ENCODE measurements around the gene LINS1.

The LINS1 gene

DNA sequence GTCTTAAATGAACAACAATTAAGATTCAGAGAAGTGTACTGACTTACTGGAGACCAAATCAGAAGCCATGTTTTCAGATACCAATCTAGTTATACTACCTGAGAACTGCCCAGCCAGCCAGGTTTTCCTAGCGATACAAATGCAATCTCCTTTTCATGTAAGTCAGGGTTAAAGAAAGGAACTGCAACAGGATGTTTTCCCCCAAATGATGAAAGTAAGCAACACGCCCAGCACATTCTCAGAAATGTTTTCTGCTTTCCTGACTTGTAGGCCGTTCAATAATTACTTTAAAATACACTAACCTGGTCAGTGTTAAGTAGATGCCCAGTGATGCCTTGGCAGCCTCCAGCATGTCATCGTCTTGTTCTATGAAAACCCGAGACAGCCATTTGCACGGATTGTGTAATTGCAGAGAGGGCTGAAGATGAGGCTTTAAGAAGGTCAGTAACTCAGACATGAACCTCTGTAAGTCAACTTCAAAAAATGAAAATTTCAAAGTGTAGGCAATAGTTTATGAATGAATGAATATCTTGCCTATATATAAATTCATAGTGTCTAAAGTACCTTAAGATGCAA lies 30.3 kb downstream of the LINS1 start:
- Histone ChIP-seq H3K4me3 (ENCODE audit: low read length) (no peak overlapping the region), H3K9ac (ENCODE audit: low read depth, low read length) (no peak overlapping the region), H3K9me3 (replicated peaks; ENCODE audit: low read length) (no peaks in the 10 kb centered on the region), H3K4me1 (ENCODE audit: control insufficient read depth, insufficient read depth, low read length) (no peaks in the 10 kb centered on the region), H3K4me2 (ENCODE audit: low read length) (no peak overlapping the region), H3K27me3 (ENCODE audit: control insufficient read depth, insufficient read depth, low read length) (no peaks in the 10 kb centered on the region), H3K36me3 (ENCODE audit: insufficient read depth, low read length) (peaks cover 10% of the 10 kb centered on the region)

DNA sequence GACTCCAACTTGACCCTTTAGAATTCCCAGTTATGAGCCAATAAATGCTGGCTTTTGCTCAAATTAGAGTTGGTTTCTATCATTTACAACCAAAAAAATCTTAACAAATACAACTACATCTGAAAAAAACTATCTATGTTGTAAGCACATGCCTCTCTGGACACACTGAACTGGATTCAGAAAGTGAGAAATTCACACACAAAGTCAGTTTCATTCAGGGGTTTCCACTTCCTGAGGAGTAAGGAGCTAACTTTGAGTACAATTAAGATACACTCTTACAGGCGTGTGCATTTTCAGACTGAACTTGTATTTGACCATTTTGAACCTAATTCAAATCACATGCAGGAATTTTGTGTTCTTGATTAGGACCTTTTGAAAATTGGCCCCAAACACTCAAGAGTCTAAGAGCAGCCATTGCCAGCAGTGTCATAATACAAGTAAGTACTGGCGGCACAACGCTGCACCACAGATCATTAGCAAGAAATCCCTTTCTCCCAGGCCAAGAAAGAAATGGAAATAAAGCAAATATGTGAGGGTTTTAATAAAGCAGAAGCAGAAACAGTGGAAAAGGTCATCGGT lies 31.2 kb downstream of the LINS1 start:
- Histone ChIP-seq H3K27me3 (ENCODE audit: control insufficient read depth, insufficient read depth, low read length) (no peaks in the 10 kb centered on the region), H3K4me2 (ENCODE audit: low read length) (no peak overlapping the region), H3K4me1 (ENCODE audit: control insufficient read depth, insufficient read depth, low read length) (no peaks in the 10 kb centered on the region), H3K9me3 (replicated peaks; ENCODE audit: low read length) (no peaks in the 10 kb centered on the region), H3K36me3 (ENCODE audit: insufficient read depth, low read length) (peaks cover 10% of the 10 kb centered on the region), H3K4me3 (ENCODE audit: low read length) (no peak overlapping the region), H3K9ac (ENCODE audit: low read depth, low read length) (no peak overlapping the region)

DNA sequence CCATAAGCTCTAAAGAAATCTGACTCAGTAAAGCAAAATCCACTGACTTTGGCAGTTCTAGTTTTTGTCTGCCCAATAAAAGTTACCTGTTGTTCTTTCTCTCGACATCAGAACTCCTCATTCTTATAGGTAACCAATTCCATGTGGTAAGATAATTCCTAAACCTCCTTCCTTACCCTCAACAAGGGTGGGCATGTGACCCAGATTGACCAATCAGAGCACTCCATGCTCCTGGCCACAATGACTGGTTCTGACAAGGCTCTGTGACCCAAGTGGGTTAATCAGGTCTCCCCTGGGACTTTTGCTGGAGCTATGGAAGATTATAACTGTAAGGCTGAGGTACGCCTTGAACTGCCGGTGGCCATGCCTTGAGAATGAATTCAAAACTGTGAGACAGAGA lies 31.7 kb downstream of the LINS1 start:
- Histone ChIP-seq H3K27me3 (ENCODE audit: control insufficient read depth, insufficient read depth, low read length) (no peaks in the 10 kb centered on the region), H3K36me3 (ENCODE audit: insufficient read depth, low read length) (peaks cover 10% of the 10 kb centered on the region), H3K4me3 (ENCODE audit: low read length) (no peak overlapping the region), H3K9ac (ENCODE audit: low read depth, low read length) (no peak overlapping the region), H3K9me3 (replicated peaks; ENCODE audit: low read length) (no peaks in the 10 kb centered on the region), H3K4me2 (ENCODE audit: low read length) (no peak overlapping the region), H3K4me1 (ENCODE audit: control insufficient read depth, insufficient read depth, low read length) (no peaks in the 10 kb centered on the region)

DNA sequence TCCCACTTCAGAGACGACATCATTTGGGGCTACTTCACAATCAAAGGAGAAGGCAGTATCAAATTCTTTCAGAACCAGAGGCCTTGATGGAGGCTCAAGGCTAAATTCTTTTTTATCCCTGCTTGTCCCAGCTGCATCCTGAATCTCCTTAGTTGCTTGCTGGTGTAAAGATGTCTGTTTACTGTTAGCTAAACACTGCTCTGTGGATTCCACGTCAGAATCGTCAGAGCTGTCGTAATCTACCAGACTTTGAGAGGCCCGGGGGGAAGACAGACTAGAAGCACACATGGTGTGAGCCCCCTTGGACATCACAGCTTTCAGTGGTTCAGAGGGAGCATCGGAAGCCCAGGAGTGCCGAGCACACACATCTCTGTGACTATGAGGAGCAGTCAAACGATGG lies 32.6 kb downstream of the LINS1 start:
- Histone ChIP-seq H3K9ac (ENCODE audit: low read depth, low read length) (no peak overlapping the region), H3K9me3 (replicated peaks; ENCODE audit: low read length) (no peaks in the 10 kb centered on the region), H3K4me3 (ENCODE audit: low read length) (no peak overlapping the region), H3K27me3 (ENCODE audit: control insufficient read depth, insufficient read depth, low read length) (no peaks in the 10 kb centered on the region), H3K4me1 (ENCODE audit: control insufficient read depth, insufficient read depth, low read length) (no peaks in the 10 kb centered on the region), H3K4me2 (ENCODE audit: low read length) (no peak overlapping the region), H3K36me3 (ENCODE audit: insufficient read depth, low read length) (peaks cover 7% of the 10 kb centered on the region)

DNA sequence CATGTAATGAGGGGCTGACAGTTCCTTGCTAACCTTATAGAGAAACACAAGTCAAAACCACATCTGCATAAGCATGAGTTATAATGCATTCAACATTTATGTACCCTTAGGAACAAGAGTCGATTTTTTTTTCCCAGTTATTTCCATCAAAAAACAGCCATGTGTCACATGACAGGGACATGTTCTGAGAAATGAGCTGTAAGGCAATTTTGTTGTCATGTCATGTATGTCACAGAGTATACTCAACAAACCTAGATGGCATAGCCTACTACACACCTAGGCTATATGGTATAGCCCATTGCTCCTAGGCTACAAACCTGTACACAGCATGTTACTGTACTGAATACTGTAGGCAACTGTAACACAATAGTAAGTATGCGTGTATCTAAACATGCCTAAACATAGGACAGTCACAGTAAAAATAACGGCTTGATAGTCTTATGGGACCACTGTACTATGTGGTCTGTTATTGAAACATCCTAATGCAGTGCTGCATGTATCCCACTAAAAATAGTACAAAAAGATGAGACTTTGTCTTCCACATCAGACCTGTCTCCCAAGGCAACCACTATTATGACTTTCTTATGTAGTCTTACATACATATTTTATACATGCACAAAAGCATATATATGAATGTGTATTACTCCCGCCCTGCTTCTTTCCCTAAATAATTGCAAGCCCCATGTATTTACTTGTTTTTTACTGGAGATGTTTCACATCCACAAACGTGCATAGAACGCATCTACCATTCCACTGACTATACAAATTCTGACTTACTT lies 34.9 kb downstream of the LINS1 start:
- H3K9ac ChIP-seq (ENCODE audit: low read depth, low read length) = no peak overlapping the region
- no peaks in the 10 kb centered on the region for H3K4me1 ChIP-seq (ENCODE audit: control insufficient read depth, insufficient read depth, low read length)
- no peaks in the 10 kb centered on the region for H3K36me3 ChIP-seq (ENCODE audit: insufficient read depth, low read length)
- no peak overlapping the region for H3K4me3 ChIP-seq (ENCODE audit: low read length)
- H3K9me3 ChIP-seq (replicated peaks; ENCODE audit: low read length) = no peaks in the 10 kb centered on the region
- no peaks in the 10 kb centered on the region for H3K27me3 ChIP-seq (ENCODE audit: control insufficient read depth, insufficient read depth, low read length)
- H3K4me2 ChIP-seq (ENCODE audit: low read length) = no peak overlapping the region

DNA sequence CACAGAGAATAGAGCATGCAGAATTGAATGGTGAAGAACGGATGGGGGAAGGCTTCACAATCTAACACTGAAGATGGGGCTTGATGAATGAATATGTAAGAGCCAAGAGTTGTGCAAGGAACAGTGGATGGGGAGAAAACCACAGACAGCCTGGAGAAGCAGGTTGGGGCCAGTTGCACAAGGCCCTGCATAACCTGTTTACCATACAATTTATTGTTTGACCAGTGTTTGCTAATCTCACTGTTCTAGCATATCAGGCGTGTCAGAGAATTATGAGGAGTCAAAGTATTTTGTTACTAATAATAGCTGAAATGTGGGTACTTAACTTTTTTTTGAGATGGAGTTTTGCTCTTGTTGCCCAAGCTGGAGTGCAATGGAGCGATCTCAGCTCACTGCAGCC lies 36.4 kb downstream of the LINS1 start:
- no peak overlapping the region for H3K4me3 ChIP-seq (ENCODE audit: low read length)
- H3K27me3 ChIP-seq (ENCODE audit: control insufficient read depth, insufficient read depth, low read length) = no peaks in the 10 kb centered on the region
- no peak overlapping the region for H3K4me2 ChIP-seq (ENCODE audit: low read length)
- no peaks in the 10 kb centered on the region for H3K9me3 ChIP-seq (replicated peaks; ENCODE audit: low read length)
- no peaks in the 10 kb centered on the region for H3K36me3 ChIP-seq (ENCODE audit: insufficient read depth, low read length)
- no peaks in the 10 kb centered on the region for H3K4me1 ChIP-seq (ENCODE audit: control insufficient read depth, insufficient read depth, low read length)
- no peak overlapping the region for H3K9ac ChIP-seq (ENCODE audit: low read depth, low read length)

DNA sequence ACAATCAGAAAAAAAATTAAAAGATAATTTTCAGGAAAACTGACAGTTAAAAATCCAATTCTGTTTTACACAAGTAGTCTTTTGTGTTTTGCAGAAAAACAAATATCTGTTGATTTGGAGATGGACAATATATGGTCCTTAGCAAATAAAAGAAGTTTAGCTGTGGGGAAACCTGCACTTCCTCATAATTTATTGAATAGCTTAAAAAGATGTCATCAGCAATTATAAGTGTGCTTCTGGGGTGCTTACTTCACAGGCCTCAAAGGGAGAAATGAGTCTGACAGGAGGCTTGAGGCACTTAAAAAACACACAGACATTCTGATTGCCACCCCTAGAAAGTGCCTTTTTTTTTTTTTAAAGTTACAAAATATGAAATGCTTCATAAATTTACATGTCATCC lies 41.7 kb downstream of the LINS1 start:
- Histone ChIP-seq H3K4me3 (ENCODE audit: low read length) (no peak overlapping the region), H3K36me3 (ENCODE audit: insufficient read depth, low read length) (no peaks in the 10 kb centered on the region), H3K4me1 (ENCODE audit: control insufficient read depth, insufficient read depth, low read length) (peaks cover 2% of the 10 kb centered on the region), H3K4me2 (ENCODE audit: low read length) (no peak overlapping the region), H3K27me3 (ENCODE audit: control insufficient read depth, insufficient read depth, low read length) (no peaks in the 10 kb centered on the region), H3K9ac (ENCODE audit: low read depth, low read length) (no peak overlapping the region), H3K9me3 (replicated peaks; ENCODE audit: low read length) (no peaks in the 10 kb centered on the region)

DNA sequence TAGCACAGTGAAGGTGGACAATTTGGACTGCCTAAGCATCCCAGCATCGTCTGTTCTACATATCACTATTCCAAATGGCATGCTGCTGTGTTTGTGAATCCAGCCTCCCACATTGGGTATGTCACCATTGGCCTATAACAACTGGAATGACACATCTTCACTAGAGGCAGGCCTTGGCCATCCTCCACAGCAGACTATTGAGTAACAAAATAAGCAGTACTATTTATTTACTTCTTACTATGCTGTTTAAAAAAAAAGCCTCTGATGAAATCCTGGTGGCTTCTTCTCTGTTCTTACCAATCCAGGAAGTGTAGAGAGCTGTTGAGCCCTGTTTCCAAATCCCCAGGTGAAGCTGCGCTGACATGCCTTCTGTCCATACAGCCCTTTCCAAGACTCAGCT lies 42.7 kb downstream of the LINS1 start:
- H3K9me3 ChIP-seq (replicated peaks; ENCODE audit: low read length) = no peaks in the 10 kb centered on the region
- H3K4me2 ChIP-seq (ENCODE audit: low read length) = no peak overlapping the region
- H3K9ac ChIP-seq (ENCODE audit: low read depth, low read length) = no peak overlapping the region
- no peak overlapping the region for H3K4me3 ChIP-seq (ENCODE audit: low read length)
- H3K4me1 ChIP-seq (ENCODE audit: control insufficient read depth, insufficient read depth, low read length) = peaks cover 2% of the 10 kb centered on the region
- no peaks in the 10 kb centered on the region for H3K36me3 ChIP-seq (ENCODE audit: insufficient read depth, low read length)
- no peaks in the 10 kb centered on the region for H3K27me3 ChIP-seq (ENCODE audit: control insufficient read depth, insufficient read depth, low read length)

DNA sequence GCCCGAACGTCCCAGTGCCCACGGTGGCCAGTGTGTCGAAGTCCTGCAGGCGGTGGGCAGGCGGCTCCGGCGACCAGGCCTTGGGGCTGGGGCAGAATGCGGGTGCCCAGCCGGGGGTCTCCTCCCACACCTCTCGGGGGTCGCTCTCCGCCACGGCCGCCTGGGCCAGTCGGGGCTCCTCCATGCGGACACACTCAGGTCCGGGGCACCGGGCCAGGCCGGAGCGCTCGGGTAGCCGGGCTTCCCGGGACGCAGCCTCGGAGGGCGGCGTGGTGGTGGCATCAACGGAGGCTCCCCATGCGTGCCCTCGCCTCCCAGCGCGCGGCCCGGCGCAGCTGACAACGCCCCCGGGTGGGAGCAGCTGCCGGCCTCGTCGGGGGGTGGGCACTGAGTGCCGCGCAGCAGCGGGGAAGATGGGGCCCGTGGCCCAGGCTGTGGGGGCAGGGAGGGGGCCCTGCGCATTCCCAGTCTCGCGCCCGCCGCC lies 43.2 kb downstream of the LINS1 start:
- no peaks in the 10 kb centered on the region for H3K9me3 ChIP-seq (replicated peaks; ENCODE audit: low read length)
- H3K4me1 ChIP-seq (ENCODE audit: control insufficient read depth, insufficient read depth, low read length) = peaks cover 2% of the 10 kb centered on the region
- H3K4me3 ChIP-seq (ENCODE audit: low read length) = no peak overlapping the region
- H3K4me2 ChIP-seq (ENCODE audit: low read length) = no peak overlapping the region
- H3K36me3 ChIP-seq (ENCODE audit: insufficient read depth, low read length) = no peaks in the 10 kb centered on the region
- no peak overlapping the region for H3K9ac ChIP-seq (ENCODE audit: low read depth, low read length)
- no peaks in the 10 kb centered on the region for H3K27me3 ChIP-seq (ENCODE audit: control insufficient read depth, insufficient read depth, low read length)

DNA sequence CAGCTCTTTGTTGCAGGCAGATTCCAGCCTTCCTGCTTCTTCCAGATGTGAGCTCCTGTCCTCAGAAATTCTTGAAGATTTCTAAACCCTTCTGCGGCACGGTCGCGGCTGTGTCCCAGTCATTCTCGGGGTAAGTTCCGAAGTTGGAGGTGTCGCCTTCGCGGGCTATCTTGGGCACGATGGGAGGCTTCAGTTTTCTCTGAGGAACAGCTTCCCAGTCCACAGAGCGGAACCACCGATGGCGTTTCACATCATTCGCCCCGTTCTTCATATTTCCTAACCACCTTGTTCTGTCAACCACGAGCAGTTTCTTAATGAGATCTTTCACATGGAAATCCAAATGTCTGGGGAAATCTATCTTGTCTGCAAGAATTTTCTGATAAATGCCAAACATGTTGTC lies 48.5 kb downstream of the LINS1 start:
- Histone ChIP-seq H3K36me3 (ENCODE audit: insufficient read depth, low read length) (no peaks in the 10 kb centered on the region), H3K4me1 (ENCODE audit: control insufficient read depth, insufficient read depth, low read length) (no peaks in the 10 kb centered on the region), H3K9me3 (replicated peaks; ENCODE audit: low read length) (no peaks in the 10 kb centered on the region), H3K9ac (ENCODE audit: low read depth, low read length) (no peak overlapping the region), H3K4me3 (ENCODE audit: low read length) (no peak overlapping the region), H3K4me2 (ENCODE audit: low read length) (no peak overlapping the region), H3K27me3 (ENCODE audit: control insufficient read depth, insufficient read depth, low read length) (no peaks in the 10 kb centered on the region)

DNA sequence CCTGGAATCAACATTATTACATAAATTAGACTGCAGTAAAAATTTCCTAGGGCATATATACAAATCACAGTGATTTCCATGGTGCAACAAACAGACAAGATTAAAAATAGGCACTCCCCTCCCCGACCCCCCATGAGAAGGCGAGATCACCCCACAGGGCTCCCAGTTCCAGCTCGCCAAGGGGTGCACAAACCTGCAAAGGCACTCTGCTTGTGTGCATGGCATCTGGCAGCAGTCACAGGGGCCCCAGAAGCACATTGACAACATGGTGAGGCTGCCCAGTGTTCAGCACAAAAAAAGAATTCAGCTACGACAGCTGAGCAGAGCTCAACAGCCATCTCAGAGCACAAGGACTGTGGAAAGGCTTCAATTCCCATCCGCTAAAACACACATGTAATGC lies 54.0 kb downstream of the LINS1 start:
- H3K4me2 ChIP-seq (ENCODE audit: low read length) = no peak overlapping the region
- no peaks in the 10 kb centered on the region for H3K36me3 ChIP-seq (ENCODE audit: insufficient read depth, low read length)
- H3K9me3 ChIP-seq (replicated peaks; ENCODE audit: low read length) = no peaks in the 10 kb centered on the region
- no peak overlapping the region for H3K9ac ChIP-seq (ENCODE audit: low read depth, low read length)
- H3K27me3 ChIP-seq (ENCODE audit: control insufficient read depth, insufficient read depth, low read length) = no peaks in the 10 kb centered on the region
- no peak overlapping the region for H3K4me3 ChIP-seq (ENCODE audit: low read length)
- H3K4me1 ChIP-seq (ENCODE audit: control insufficient read depth, insufficient read depth, low read length) = no peaks in the 10 kb centered on the region

DNA sequence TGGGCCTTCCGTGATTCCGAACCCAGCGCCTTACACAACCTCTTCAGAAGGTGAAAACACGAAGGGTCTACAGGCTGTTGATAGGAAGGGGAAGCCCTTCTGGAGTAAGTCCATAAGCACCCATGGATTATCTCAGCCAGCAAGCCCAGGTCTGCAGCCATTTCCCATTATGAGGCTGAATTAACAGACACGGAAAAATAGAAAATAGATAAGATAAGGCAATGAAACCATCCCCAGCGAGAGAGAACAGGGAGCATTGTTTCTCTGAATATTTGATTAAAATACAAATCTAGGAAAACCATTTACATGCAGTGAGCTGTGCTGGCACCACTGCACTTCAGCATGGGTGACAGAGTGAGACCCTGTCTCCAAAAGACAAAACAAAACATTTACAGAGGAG lies 57.0 kb downstream of the LINS1 start:
- no peak overlapping the region for H3K4me3 ChIP-seq (ENCODE audit: low read length)
- H3K4me1 ChIP-seq (ENCODE audit: control insufficient read depth, insufficient read depth, low read length) = no peaks in the 10 kb centered on the region
- no peaks in the 10 kb centered on the region for H3K36me3 ChIP-seq (ENCODE audit: insufficient read depth, low read length)
- H3K9me3 ChIP-seq (replicated peaks; ENCODE audit: low read length) = no peaks in the 10 kb centered on the region
- no peak overlapping the region for H3K9ac ChIP-seq (ENCODE audit: low read depth, low read length)
- H3K27me3 ChIP-seq (ENCODE audit: control insufficient read depth, insufficient read depth, low read length) = no peaks in the 10 kb centered on the region
- no peak overlapping the region for H3K4me2 ChIP-seq (ENCODE audit: low read length)

Data from skeletal muscle satellite cell (primary cell).